HCT116 (cell line): Measurements from ENCODE around the gene GALNT13.

Experiments
- CEBPB ChIP-seq: IDR thresholded peaks from 2 replicates; pipeline ENCODE4 v1.6.1; 2012; ENCODE audit warnings: low read depth
- CTCF ChIP-seq, 3 experiments: fragments of 200-600 bp in 1 of 3; sonication (generic) in 1 of 3; IDR thresholded peaks in 2 of 3; conservative IDR thresholded peaks in 1 of 3; 2 replicates each; pipeline ENCODE4 v1.5.1; 2012 to 2017; ENCODE audit warnings: low read depth in 2 of 3, low read length in 2 of 3, antibody characterized with exemption in 1 of 3, borderline replicate concordance in 1 of 3, control low read depth in 1 of 3, mild to moderate bottlenecking in 1 of 3, mixed read lengths in 1 of 3, mixed run types in 1 of 3, moderate library complexity in 1 of 3; ENCODE audit not compliant: insufficient read depth in 1 of 3
- ELF1 ChIP-seq: IDR thresholded peaks from 2 replicates; pipeline ENCODE4 v1.6.1; 2012; ENCODE audit warnings: low read depth, borderline replicate concordance
- EZH2 ChIP-seq: fragments of 200-600 bp; sonication (generic); IDR thresholded peaks from 2 replicates; pipeline ENCODE4 v1.6.1; 2017; ENCODE audit warnings: antibody characterized with exemption, mixed run types
- JUND ChIP-seq: IDR thresholded peaks from 2 replicates; pipeline ENCODE4 v1.6.1; 2012
- MAX ChIP-seq: IDR thresholded peaks from 2 replicates; pipeline ENCODE4 v1.6.1; 2012
- POLR2A ChIP-seq: IDR thresholded peaks from 2 replicates; pipeline ENCODE4 v1.7.0; 2011; ENCODE audit warnings: borderline replicate concordance; ENCODE audit not compliant: insufficient read depth, insufficient read length; ENCODE audit errors: extremely low read depth
- POLR2AphosphoS5 ChIP-seq: IDR thresholded peaks from 2 replicates; pipeline ENCODE4 v1.6.1; 2011; ENCODE audit warnings: mild to moderate bottlenecking, low read depth, low read length, moderate library complexity
- REST ChIP-seq: IDR thresholded peaks from 2 replicates; pipeline ENCODE4 v1.6.1; 2012; ENCODE audit warnings: low read depth
- SIN3A ChIP-seq: IDR thresholded peaks from 2 replicates; pipeline ENCODE4 v1.6.1; 2012; ENCODE audit warnings: low read depth
- SRF ChIP-seq: IDR thresholded peaks from 2 replicates; pipeline ENCODE4 v1.6.1; 2012; ENCODE audit warnings: low read depth
- TCF7L2 ChIP-seq: IDR thresholded peaks from 2 replicates; pipeline ENCODE4 v1.7.0; 2011; ENCODE audit warnings: borderline replicate concordance, inconsistent platforms; ENCODE audit not compliant: insufficient read depth, insufficient read length; ENCODE audit errors: extremely low read depth
- YY1 ChIP-seq: IDR thresholded peaks from 2 replicates; pipeline ENCODE4 v1.6.1; 2011; ENCODE audit warnings: low read length, low read depth, moderate library complexity, mild to moderate bottlenecking; ENCODE audit not compliant: insufficient replicate concordance; ENCODE audit errors: extremely low read depth
- ZNF274 ChIP-seq: fragments of 200-500 bp; sonication (Bioruptor generic); IDR thresholded peaks from 2 replicates; pipeline ENCODE4 v1.6.1; 2014; ENCODE audit warnings: mild to moderate bottlenecking, low read depth, low read length, inconsistent platforms

GRCh38 chr2:154233231-154233630 lies 361.5 kb downstream of the GALNT13 start:
- TF ChIP-seq REST (no peak), CEBPB (no peak), CTCF (IDR thresholded peaks at IDR 0.05 in 2 of 3, conservative IDR thresholded peaks at IDR 0.05 in 1 of 3; ENCODE audit: borderline replicate concordance in 1 of 3, insufficient read depth in 1 of 3, low read depth in 2 of 3, low read length in 2 of 3) (no peak), POLR2A (no peak), ELF1 (no peak), SRF (no peak), EZH2 (no peak), YY1 (no peak), MAX (no peak), POLR2AphosphoS5 (no peak), ZNF274 (no peak), JUND (no peak), SIN3A (no peak), TCF7L2 (no peak)
